ENCODE results near the gene GARNL3.

- TF ChIP-seq EZH2phosphoT487 (IDR thresholded peaks at IDR 0.05; ENCODE audit: low read depth, severe bottlenecking, unreplicated experiment) (no peak), CTCF (IDR thresholded peaks at IDR 0.05; ENCODE audit: poor library complexity) (peak; percentile 29)
Observed at GRCh38 chr9:127224178-127224882, 40.2 kb upstream of the GARNL3 start.

Data from hepatocyte (in vitro differentiated cells).